Measurements from ENCODE around the gene ABCB11.
"Not testable (repeated sequence)": the region's sequence is repeated elsewhere in the genome, so short reads cannot be mapped to it uniquely, and the experiment has no call there.

Gene ABCB11

GRCh38 chr2:168948621-168949212, 82.4 kb downstream of the ABCB11 start:
- no peak overlapping the region for H3K4me3 ChIP-seq (ENCODE audit: low read length in 2 of 2)
- H3K4me1 ChIP-seq (ENCODE audit: control insufficient read depth, insufficient read depth, low read length) = no peaks in the 10 kb centered on the region
- H3K36me3 ChIP-seq (ENCODE audit: control insufficient read depth in 2 of 2, insufficient read depth in 2 of 2, low read length in 2 of 2) = no peaks in the 10 kb centered on the region
- H3K27me3 ChIP-seq (ENCODE audit: control insufficient read depth in 1 of 2, insufficient read depth in 2 of 2, low read length in 2 of 2) = no peaks in the 10 kb centered on the region
- H3K27ac ChIP-seq (ENCODE audit: low read length) = no peak overlapping the region
- H3K9ac ChIP-seq (ENCODE audit: low read length in 2 of 2) = no peak overlapping the region
- peaks cover 0 to 6% of the 10 kb centered on the region in 2 donors for H3K9me3 ChIP-seq (ENCODE audit: control insufficient read depth in 2 of 2, low read length in 2 of 2)

DNA sequence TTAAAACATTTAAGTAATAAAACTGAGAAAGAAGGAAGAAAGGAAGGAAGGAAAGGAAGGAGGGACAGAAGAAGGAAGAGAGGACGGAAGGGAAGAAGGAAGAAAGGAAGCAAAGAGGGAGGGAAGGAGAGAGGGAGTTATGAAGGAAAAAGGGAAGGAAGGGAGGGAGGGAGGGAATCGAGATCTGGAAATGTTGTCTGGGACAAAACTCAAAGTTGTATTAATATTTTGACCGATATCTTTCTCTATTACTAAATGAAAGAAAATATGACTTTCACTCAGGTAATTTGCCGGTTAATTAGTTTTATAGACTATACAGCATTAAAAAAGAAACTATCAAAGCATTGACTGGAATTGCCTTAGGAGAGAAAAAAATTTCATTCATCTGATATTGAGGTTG, 85.6 kb downstream of the ABCB11 start:
- Histone ChIP-seq H3K4me1 (ENCODE audit: control insufficient read depth, insufficient read depth, low read length) (no peaks in the 10 kb centered on the region), H3K9ac (ENCODE audit: low read length in 2 of 2) (no peak overlapping the region), H3K36me3 (ENCODE audit: control insufficient read depth in 2 of 2, insufficient read depth in 2 of 2, low read length in 2 of 2) (no peaks in the 10 kb centered on the region), H3K9me3 (ENCODE audit: control insufficient read depth in 2 of 2, low read length in 2 of 2) (peaks cover 0 to 6% of the 10 kb centered on the region in 2 donors), H3K27ac (ENCODE audit: low read length) (no peak overlapping the region), H3K27me3 (ENCODE audit: control insufficient read depth in 1 of 2, insufficient read depth in 2 of 2, low read length in 2 of 2) (no peaks in the 10 kb centered on the region), H3K4me3 (ENCODE audit: low read length in 2 of 2) (no peak overlapping the region)

- no peak overlapping the region for H3K9ac ChIP-seq (ENCODE audit: low read length in 2 of 2)
- H3K4me1 ChIP-seq (ENCODE audit: control insufficient read depth, insufficient read depth, low read length) = no peaks in the 10 kb centered on the region
- no peak overlapping the region for H3K4me3 ChIP-seq (ENCODE audit: low read length in 2 of 2)
- no peak overlapping the region for H3K27ac ChIP-seq (ENCODE audit: low read length)
- H3K27me3 ChIP-seq (ENCODE audit: control insufficient read depth in 1 of 2, insufficient read depth in 2 of 2, low read length in 2 of 2) = no peaks in the 10 kb centered on the region
- H3K9me3 ChIP-seq (ENCODE audit: control insufficient read depth in 2 of 2, low read length in 2 of 2) = peaks cover 0 to 3% of the 10 kb centered on the region in 2 donors
- H3K36me3 ChIP-seq (ENCODE audit: control insufficient read depth in 2 of 2, insufficient read depth in 2 of 2, low read length in 2 of 2) = no peaks in the 10 kb centered on the region
Observed at GRCh38 chr2:168944065-168944464, 87.1 kb downstream of the ABCB11 start.

DNA sequence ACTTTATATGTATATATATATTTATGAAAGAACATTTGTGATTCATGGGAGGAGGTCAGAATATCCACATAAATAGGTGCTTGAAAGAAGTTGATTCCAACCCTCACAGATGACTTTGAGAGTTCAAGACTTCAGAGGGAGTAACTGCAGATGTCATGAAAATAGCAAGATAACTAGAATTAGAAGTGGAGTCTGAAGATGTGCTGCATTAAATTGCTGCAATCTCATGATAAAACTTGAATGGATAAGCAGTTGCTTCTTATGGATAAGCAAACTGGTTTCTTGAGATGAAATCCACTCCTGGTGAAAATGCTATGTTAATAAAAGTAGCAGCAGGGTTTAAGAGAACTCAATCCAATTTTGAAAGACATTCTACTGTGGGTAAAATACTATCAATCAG, 89.8 kb downstream of the ABCB11 start:
- no peak overlapping the region for H3K9ac ChIP-seq (ENCODE audit: low read length in 2 of 2)
- H3K36me3 ChIP-seq (ENCODE audit: control insufficient read depth in 2 of 2, insufficient read depth in 2 of 2, low read length in 2 of 2) = no peaks in the 10 kb centered on the region
- no peak overlapping the region for H3K27ac ChIP-seq (ENCODE audit: low read length)
- H3K4me3 ChIP-seq (ENCODE audit: low read length in 2 of 2) = no peak overlapping the region
- no peaks in the 10 kb centered on the region for H3K9me3 ChIP-seq (ENCODE audit: control insufficient read depth in 2 of 2, low read length in 2 of 2)
- no peaks in the 10 kb centered on the region for H3K27me3 ChIP-seq (ENCODE audit: control insufficient read depth in 1 of 2, insufficient read depth in 2 of 2, low read length in 2 of 2)
- no peaks in the 10 kb centered on the region for H3K4me1 ChIP-seq (ENCODE audit: control insufficient read depth, insufficient read depth, low read length)

- Histone ChIP-seq H3K9ac (ENCODE audit: low read length in 2 of 2) (no peak overlapping the region), H3K27me3 (ENCODE audit: control insufficient read depth in 1 of 2, insufficient read depth in 2 of 2, low read length in 2 of 2) (no peaks in the 10 kb centered on the region), H3K9me3 (ENCODE audit: control insufficient read depth in 2 of 2, low read length in 2 of 2) (no peaks in the 10 kb centered on the region), H3K27ac (ENCODE audit: low read length) (no peak overlapping the region), H3K4me3 (ENCODE audit: low read length in 2 of 2) (no peak overlapping the region), H3K36me3 (ENCODE audit: control insufficient read depth in 2 of 2, insufficient read depth in 2 of 2, low read length in 2 of 2) (no peaks in the 10 kb centered on the region), H3K4me1 (ENCODE audit: control insufficient read depth, insufficient read depth, low read length) (no peaks in the 10 kb centered on the region)
Observed at GRCh38 chr2:168939918-168940317, 91.2 kb downstream of the ABCB11 start.

DNA sequence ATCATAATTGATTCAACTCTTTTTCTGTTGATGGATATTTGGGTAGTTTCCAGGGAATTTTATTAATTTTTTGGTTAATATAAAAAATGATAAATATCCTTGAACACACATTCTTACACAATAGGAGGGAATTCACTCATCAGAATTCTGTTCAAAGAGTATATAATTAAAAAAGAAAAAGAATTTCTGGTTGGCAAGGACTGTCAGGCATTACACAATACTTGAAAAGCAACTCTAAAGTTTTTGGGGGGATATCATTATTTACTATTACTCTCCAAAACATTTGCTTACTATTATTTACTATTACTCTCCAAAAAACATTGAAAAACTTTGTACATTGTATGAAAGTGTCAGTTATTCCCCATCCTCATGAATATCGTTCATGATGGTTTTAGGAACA, 92.1 kb downstream of the ABCB11 start:
- Histone ChIP-seq H3K9ac (ENCODE audit: low read length in 2 of 2) (no peak overlapping the region), H3K9me3 (ENCODE audit: control insufficient read depth in 2 of 2, low read length in 2 of 2) (no peaks in the 10 kb centered on the region), H3K36me3 (ENCODE audit: control insufficient read depth in 2 of 2, insufficient read depth in 2 of 2, low read length in 2 of 2) (no peaks in the 10 kb centered on the region), H3K4me1 (ENCODE audit: control insufficient read depth, insufficient read depth, low read length) (no peaks in the 10 kb centered on the region), H3K4me3 (ENCODE audit: low read length in 2 of 2) (no peak overlapping the region), H3K27me3 (ENCODE audit: control insufficient read depth in 1 of 2, insufficient read depth in 2 of 2, low read length in 2 of 2) (no peaks in the 10 kb centered on the region), H3K27ac (ENCODE audit: low read length) (no peak overlapping the region)

DNA sequence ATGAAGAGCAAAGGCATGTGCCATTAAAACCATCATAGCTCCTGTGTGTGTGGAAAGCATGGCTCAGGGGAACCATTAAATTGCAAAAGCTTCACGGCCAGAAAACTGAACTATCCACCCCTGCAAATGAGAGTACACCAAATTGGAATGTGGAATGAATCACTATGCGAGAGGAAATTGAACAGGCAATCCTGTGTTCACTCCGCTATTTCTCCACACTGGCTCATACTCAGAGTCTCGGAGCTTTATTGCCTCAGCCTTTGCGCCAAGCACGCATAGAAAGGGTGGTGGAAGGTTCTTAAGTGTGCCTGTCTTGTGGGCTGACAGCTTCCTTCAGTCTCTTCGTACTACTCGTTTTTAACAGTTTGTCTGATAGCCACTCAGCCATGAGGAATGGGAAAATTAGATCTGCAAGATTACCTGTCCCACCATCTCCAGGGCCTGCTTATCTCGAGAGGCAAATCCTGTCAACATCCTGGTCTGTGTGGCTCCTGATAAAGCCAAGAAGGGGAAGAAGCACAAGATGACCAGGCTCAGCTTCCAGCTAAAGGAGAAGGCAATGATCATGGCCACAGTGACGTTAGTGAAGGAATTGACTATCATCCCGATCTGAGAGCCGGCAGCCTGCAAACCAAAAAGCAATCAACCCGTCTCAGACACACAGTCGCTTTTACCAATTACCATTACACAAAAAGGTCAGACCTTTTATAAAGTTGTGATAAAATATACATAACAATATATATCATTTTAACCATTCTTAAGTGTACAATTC, 95.1 kb downstream of the ABCB11 start:
- Histone ChIP-seq H3K9ac (ENCODE audit: low read length in 2 of 2) (no peak overlapping the region), H3K9me3 (ENCODE audit: control insufficient read depth in 2 of 2, low read length in 2 of 2) (no peaks in the 10 kb centered on the region), H3K27ac (ENCODE audit: low read length) (no peak overlapping the region), H3K36me3 (ENCODE audit: control insufficient read depth in 2 of 2, insufficient read depth in 2 of 2, low read length in 2 of 2) (no peaks in the 10 kb centered on the region), H3K4me1 (ENCODE audit: control insufficient read depth, insufficient read depth, low read length) (no peaks in the 10 kb centered on the region), H3K27me3 (ENCODE audit: control insufficient read depth in 1 of 2, insufficient read depth in 2 of 2, low read length in 2 of 2) (no peaks in the 10 kb centered on the region), H3K4me3 (ENCODE audit: low read length in 2 of 2) (no peak overlapping the region)

- H3K27ac ChIP-seq (ENCODE audit: low read length) = no peak overlapping the region
- H3K9ac ChIP-seq (ENCODE audit: low read length in 2 of 2) = no peak overlapping the region
- H3K27me3 ChIP-seq (ENCODE audit: control insufficient read depth in 1 of 2, insufficient read depth in 2 of 2, low read length in 2 of 2) = no peaks in the 10 kb centered on the region
- H3K4me3 ChIP-seq (ENCODE audit: low read length in 2 of 2) = no peak overlapping the region
- H3K36me3 ChIP-seq (ENCODE audit: control insufficient read depth in 2 of 2, insufficient read depth in 2 of 2, low read length in 2 of 2) = no peaks in the 10 kb centered on the region
- no peaks in the 10 kb centered on the region for H3K4me1 ChIP-seq (ENCODE audit: control insufficient read depth, insufficient read depth, low read length)
- H3K9me3 ChIP-seq (ENCODE audit: control insufficient read depth in 2 of 2, low read length in 2 of 2) = no peaks in the 10 kb centered on the region
Observed at GRCh38 chr2:168934826-168935225, 96.3 kb downstream of the ABCB11 start.

GRCh38 chr2:168932174-168932573, 99.0 kb downstream of the ABCB11 start:
- not testable (repeated sequence) for H3K27ac ChIP-seq (ENCODE audit: low read length); H3K36me3 ChIP-seq (ENCODE audit: control insufficient read depth in 2 of 2, insufficient read depth in 2 of 2, low read length in 2 of 2); H3K27me3 ChIP-seq (ENCODE audit: control insufficient read depth in 1 of 2, insufficient read depth in 2 of 2, low read length in 2 of 2); H3K9me3 ChIP-seq (ENCODE audit: control insufficient read depth in 2 of 2, low read length in 2 of 2); H3K4me1 ChIP-seq (ENCODE audit: control insufficient read depth, insufficient read depth, low read length); H3K4me3 ChIP-seq (ENCODE audit: low read length in 2 of 2); H3K9ac ChIP-seq (ENCODE audit: low read length in 2 of 2)

DNA sequence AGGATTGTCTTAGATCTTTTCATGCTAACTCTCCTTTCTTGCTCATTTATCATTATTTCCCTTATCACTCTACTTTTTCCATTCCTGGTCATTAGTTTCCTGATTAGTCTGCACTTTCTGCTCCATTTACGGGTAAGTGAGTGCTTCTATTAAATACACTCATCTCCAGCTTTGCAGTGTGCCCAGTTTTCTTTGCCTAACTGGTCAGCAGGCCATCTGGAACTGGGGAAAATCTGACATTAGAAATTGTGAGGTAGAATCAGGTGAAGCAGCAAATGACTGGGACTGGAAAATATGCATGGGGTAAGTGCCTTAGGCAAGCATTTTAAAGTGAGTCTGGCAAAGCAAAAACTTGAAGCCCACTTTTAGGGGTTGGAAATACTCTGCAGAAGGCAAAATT, 100.9 kb downstream of the ABCB11 start:
- no peaks in the 10 kb centered on the region for H3K36me3 ChIP-seq (ENCODE audit: control insufficient read depth in 2 of 2, insufficient read depth in 2 of 2, low read length in 2 of 2)
- no peaks in the 10 kb centered on the region for H3K9me3 ChIP-seq (ENCODE audit: control insufficient read depth in 2 of 2, low read length in 2 of 2)
- H3K4me3 ChIP-seq (ENCODE audit: low read length in 2 of 2) = no peak overlapping the region
- H3K27me3 ChIP-seq (ENCODE audit: control insufficient read depth in 1 of 2, insufficient read depth in 2 of 2, low read length in 2 of 2) = no peaks in the 10 kb centered on the region
- no peak overlapping the region for H3K9ac ChIP-seq (ENCODE audit: low read length in 2 of 2)
- H3K4me1 ChIP-seq (ENCODE audit: control insufficient read depth, insufficient read depth, low read length) = no peaks in the 10 kb centered on the region
- no peak overlapping the region for H3K27ac ChIP-seq (ENCODE audit: low read length)

- Histone ChIP-seq H3K27ac (ENCODE audit: low read length) (no peak overlapping the region), H3K27me3 (ENCODE audit: control insufficient read depth in 1 of 2, insufficient read depth in 2 of 2, low read length in 2 of 2) (no peaks in the 10 kb centered on the region)
Observed at GRCh38 chr2:168929031-168929430, 102.1 kb downstream of the ABCB11 start.

More at GRCh38 chr2:168929031-168929430, 102.1 kb downstream of the ABCB11 start:
- Histone ChIP-seq H3K36me3 (ENCODE audit: control insufficient read depth in 2 of 2, insufficient read depth in 2 of 2, low read length in 2 of 2) (no peaks in the 10 kb centered on the region), H3K4me3 (ENCODE audit: low read length in 2 of 2) (no peak overlapping the region), H3K4me1 (ENCODE audit: control insufficient read depth, insufficient read depth, low read length) (no peaks in the 10 kb centered on the region), H3K9ac (ENCODE audit: low read length in 2 of 2) (no peak overlapping the region), H3K9me3 (ENCODE audit: control insufficient read depth in 2 of 2, low read length in 2 of 2) (no peaks in the 10 kb centered on the region)

Measured in stomach smooth muscle (tissue), 2 donors.